ENCODE data around the gene TMC6.

TMC6 gene

GRCh38 chr17:78168903-78169793 lies 40.6 kb upstream of the TMC6 start:
- Histone ChIP-seq H3K9ac (ENCODE audit: low read depth, low read length) (peak overlapping the region; percentile 70), H3K9me3 (ENCODE audit: insufficient read depth, low read length, severe bottlenecking) (no peaks in the 10 kb centered on the region), H3K4me1 (ENCODE audit: insufficient read depth, low read length) (peaks cover 38% of the 10 kb centered on the region), H3K36me3 (ENCODE audit: insufficient read depth, low read length) (peaks cover 33% of the 10 kb centered on the region), H3K4me3 (ENCODE audit: low read depth in 1 of 2, low read length in 2 of 2) (peak overlapping the region; percentile 66 to 70; a peak in 3 of 4 replicates), H4K20me1 (ENCODE audit: insufficient read depth, low read length) (peaks cover 32% of the 10 kb centered on the region), H3K27me3 (ENCODE audit: insufficient read depth, low read length, poor library complexity) (no peaks in the 10 kb centered on the region), H3K27ac (ENCODE audit: low read length) (peak overlapping the region; percentile 65), H2AFZ (ENCODE audit: low read depth, low read length) (peak overlapping the region; percentile 63), H3K4me2 (ENCODE audit: insufficient read depth, low read length) (peak overlapping the region; percentile 96), H3K79me2 (ENCODE audit: insufficient read depth, low read length) (peaks cover 14% of the 10 kb centered on the region)
- TF ChIP-seq CTCF (IDR thresholded peaks at IDR 0.05; ENCODE audit: borderline replicate concordance, extremely low read depth, low read length, poor library complexity, severe bottlenecking): no peak
- no peak for TF ChIP-seq EZH2 (IDR thresholded peaks at IDR 0.05; ENCODE audit: borderline replicate concordance, low read depth, low read length, severe bottlenecking)
- ATAC-seq (ENCODE audit: insufficient read depth, low read depth) (peak; percentile 26), DNase-seq (peak; percentile 29)

GRCh38 chr17:78168242-78168902 lies 39.8 kb upstream of the TMC6 start, which contains the start of gene SYNGR2:
Gene SYNGR2, plus strand, starts transcription at chr17:78168581. Its CDS starts 36 bp downstream, at chr17:78168617.
- peaks cover 38% of the 10 kb centered on the region for H3K4me1 ChIP-seq (ENCODE audit: insufficient read depth, low read length)
- peaks cover 26% of the 10 kb centered on the region for H3K36me3 ChIP-seq (ENCODE audit: insufficient read depth, low read length)
- peaks cover 14% of the 10 kb centered on the region for H3K79me2 ChIP-seq (ENCODE audit: insufficient read depth, low read length)
- no peaks in the 10 kb centered on the region for H3K9me3 ChIP-seq (ENCODE audit: insufficient read depth, low read length, severe bottlenecking)
- H3K27ac ChIP-seq (ENCODE audit: low read length): peak within 1 kb of the TSS; percentile 65
- ATAC-seq (ENCODE audit: insufficient read depth, low read depth) (peak; percentile 85), DNase-seq (peak; percentile 86)
- no peaks in the 10 kb centered on the region for H3K27me3 ChIP-seq (ENCODE audit: insufficient read depth, low read length, poor library complexity)
- H2AFZ ChIP-seq (ENCODE audit: low read depth, low read length): peak within 1 kb of the TSS; percentile 63
- H3K9ac ChIP-seq (ENCODE audit: low read depth, low read length): peak within 1 kb of the TSS; percentile 70
- no peak for TF ChIP-seq EZH2 (IDR thresholded peaks at IDR 0.05; ENCODE audit: borderline replicate concordance, low read depth, low read length, severe bottlenecking)
- TF ChIP-seq CTCF (IDR thresholded peaks at IDR 0.05; ENCODE audit: borderline replicate concordance, extremely low read depth, low read length, poor library complexity, severe bottlenecking): no peak
- H4K20me1 ChIP-seq (ENCODE audit: insufficient read depth, low read length): peaks cover 31% of the 10 kb centered on the region
- peak within 1 kb of the TSS; percentile 96 for H3K4me2 ChIP-seq (ENCODE audit: insufficient read depth, low read length)
- H3K4me3 ChIP-seq (ENCODE audit: low read depth in 1 of 2, low read length in 2 of 2): peak within 1 kb of the TSS; percentile 66 to 70; a peak in 3 of 4 replicates

GRCh38 chr17:78166416-78166815 lies 37.9 kb upstream of the TMC6 start:
- TF ChIP-seq CTCF (IDR thresholded peaks at IDR 0.05; ENCODE audit: borderline replicate concordance, extremely low read depth, low read length, poor library complexity, severe bottlenecking): no peak
- no peak for TF ChIP-seq EZH2 (IDR thresholded peaks at IDR 0.05; ENCODE audit: borderline replicate concordance, low read depth, low read length, severe bottlenecking)
- Histone ChIP-seq H3K36me3 (ENCODE audit: insufficient read depth, low read length) (peaks cover 8% of the 10 kb centered on the region), H3K4me3 (ENCODE audit: low read depth in 1 of 2, low read length in 2 of 2) (no peak overlapping the region), H3K27me3 (ENCODE audit: insufficient read depth, low read length, poor library complexity) (no peaks in the 10 kb centered on the region), H3K4me1 (ENCODE audit: insufficient read depth, low read length) (peaks cover 29% of the 10 kb centered on the region), H3K4me2 (ENCODE audit: insufficient read depth, low read length) (no peak overlapping the region), H3K9me3 (ENCODE audit: insufficient read depth, low read length, severe bottlenecking) (no peaks in the 10 kb centered on the region), H4K20me1 (ENCODE audit: insufficient read depth, low read length) (peaks cover 23% of the 10 kb centered on the region), H3K9ac (ENCODE audit: low read depth, low read length) (no peak overlapping the region), H3K27ac (ENCODE audit: low read length) (no peak overlapping the region), H2AFZ (ENCODE audit: low read depth, low read length) (no peak overlapping the region), H3K79me2 (ENCODE audit: insufficient read depth, low read length) (peaks cover 14% of the 10 kb centered on the region)
- no peak for DNase-seq
- ATAC-seq (ENCODE audit: insufficient read depth, low read depth): no peak

All from DND-41 (cell line).